Activated B cell treated with CpG ODN at 0.5 μM for 24 hours (primary cell): Measurements from ENCODE around the gene FEV. TPM values are rescaled to one million over a fixed set of nuclear protein-coding genes. Genes with fewer than 3 reads are reported as not detected.
"Not testable (repeated sequence)": the region's sequence is repeated elsewhere in the genome, so short reads cannot be mapped to it uniquely, and the experiment has no call there.

ENCODE experiments used
- ATAC-seq: fragments of 200-7000 bp; cut with Tn5 transposase; one replicate; pipeline ENCODE4 v1.10.0; 2021; ENCODE audit warnings: low read depth, mild to moderate bottlenecking, moderate library complexity
- CTCF ChIA-PET: fragments of 350-600 bp; sonication (Branson Sonifier 250); formaldehyde crosslinking; loops from one replicate; lab custom pipeline; 2021; ENCODE audit warnings: antibody characterized with exemption; lab: Charles Lee
- POLR2A ChIA-PET: fragments of 350-600 bp; sonication (Branson Sonifier 250); formaldehyde crosslinking; loops from one replicate; lab custom pipeline; 2021; ENCODE audit warnings: antibody characterized with exemption; lab: Charles Lee
- DNase-seq: peaks from one replicate; pipeline ENCODE4 v3.0.0; 2022
- H3K27ac Mint-ChIP-seq: one replicate; pipeline ENCODE4 v1.8.0; 2020; ENCODE audit warnings: mixed read lengths
- H3K27me3 Mint-ChIP-seq: one replicate; pipeline ENCODE4 v1.8.0; 2021; ENCODE audit warnings: mixed read lengths
- H3K36me3 Mint-ChIP-seq: one replicate; pipeline ENCODE4 v1.8.0; 2021; ENCODE audit warnings: low read depth, mixed read lengths
- H3K4me1 Mint-ChIP-seq: one replicate; pipeline ENCODE4 v1.8.0; 2021; ENCODE audit warnings: mixed read lengths
- H3K4me3 Mint-ChIP-seq: one replicate; pipeline ENCODE4 v1.8.0; 2020; ENCODE audit warnings: mild to moderate bottlenecking, mixed read lengths
- H3K9me3 Mint-ChIP-seq: one replicate; pipeline ENCODE4 v1.8.0; 2020; ENCODE audit warnings: mixed read lengths
- CTCF ChIP-seq: fragments of 200-600 bp; IDR thresholded peaks from one replicate; pipeline ENCODE4 v1.8.0; 2022; ENCODE audit warnings: antibody characterized with exemption, mild to moderate bottlenecking
- intact Hi-C: fragments of 100-400 bp; cut with micrococcal nuclease; formaldehyde crosslinking; loops from one replicate; pipeline ENCODE4 v1.15.1; 2024
- total RNA-seq: library from RNA; stranded (reverse); gene quantifications from 2 replicates; pipeline ENCODE4 v1.2.3, GENCODE V29; 2022

The FEV gene
- total RNA-seq, 1 donor from 2014 or later: not detected

GRCh38 chr2:218952160-218952559, 32.8 kb downstream of the FEV start:
- TF ChIP-seq CTCF: no peak
- Mint-ChIP-seq H3K4me3 (no peak overlapping the region), H3K4me1 (no peaks in the 10 kb centered on the region), H3K9me3 (no peaks in the 10 kb centered on the region), H3K27me3 (peaks cover 37% of the 10 kb centered on the region), H3K27ac (no peak overlapping the region), H3K36me3 (no peaks in the 10 kb centered on the region)
- ATAC-seq (no peak), DNase-seq (no peak)
- ChIA-PET CTCF (interaction anchor here (1.1 to 1.3 kb wide), 2 partner anchors 44 to 76 kb away, joined by 3 read pairs; no protein-coding TSS in a partner anchor), POLR2A (no interaction called here)
- intact Hi-C loops: no loop called here

- H3K4me3 Mint-ChIP-seq: no peak overlapping the region
- POLR2A ChIA-PET: no interaction called here
- no peak for ATAC-seq
- DNase-seq: no peak
- peaks cover 43% of the 10 kb centered on the region for H3K27me3 Mint-ChIP-seq
- no peaks in the 10 kb centered on the region for H3K36me3 Mint-ChIP-seq
- CTCF ChIA-PET: no interaction called here
- no peak for TF ChIP-seq CTCF
- no peaks in the 10 kb centered on the region for H3K4me1 Mint-ChIP-seq
- H3K9me3 Mint-ChIP-seq: peaks cover under 1% of the 10 kb centered on the region
- intact Hi-C loops: no loop called here
- no peak overlapping the region for H3K27ac Mint-ChIP-seq
Observed at GRCh38 chr2:218946621-218947020, 38.4 kb downstream of the FEV start.

GRCh38 chr2:218944759-218945404, 40.1 kb downstream of the FEV start:
- intact Hi-C loops: no loop called here
- Mint-ChIP-seq H3K9me3 (peaks cover 6% of the 10 kb centered on the region), H3K27ac (no peak overlapping the region), H3K36me3 (no peaks in the 10 kb centered on the region), H3K27me3 (peaks cover 44% of the 10 kb centered on the region), H3K4me3 (no peak overlapping the region), H3K4me1 (no peaks in the 10 kb centered on the region)
- DNase-seq: no peak
- ChIA-PET POLR2A (no interaction called here), CTCF (no interaction called here)
- no peak for TF ChIP-seq CTCF
- no peak for ATAC-seq

GRCh38 chr2:218931751-218932150, 53.2 kb downstream of the FEV start:
- POLR2A ChIA-PET, H3K36me3 Mint-ChIP-seq, H3K9me3 Mint-ChIP-seq, H3K27ac Mint-ChIP-seq, CTCF ChIA-PET, ATAC-seq, DNase-seq, H3K4me1 Mint-ChIP-seq, H3K4me3 Mint-ChIP-seq, intact Hi-C loops: not testable (repeated sequence)
- H3K27me3 Mint-ChIP-seq: peaks cover 24% of the 10 kb centered on the region

Other genes with a start within 250 kb of the FEV start
- gene CYP27A1, start 203.0 kb downstream of the FEV start, total RNA-seq: 0.49 and 0.55 TPM in 2 replicates
- gene PRKAG3, start 153.4 kb downstream of the FEV start, total RNA-seq: not detected in 2 replicates
- 0.83 and 0.89 TPM in 2 replicates for gene WNT6, start 125.4 kb downstream of the FEV start, total RNA-seq
- 26.9 and 31.8 TPM in 2 replicates for gene WNT10A, start 104.3 kb downstream of the FEV start, total RNA-seq
- gene CDK5R2, start 25.5 kb downstream of the FEV start, total RNA-seq: 0.07 TPM in 1 of 2 replicates, not detected in the other
- not detected in 2 replicates for gene CRYBA2, start 8.2 kb upstream of the FEV start, total RNA-seq
- gene CFAP65, start 56.3 kb upstream of the FEV start, total RNA-seq: not detected in 2 replicates
- 0.10 TPM in 1 of 2 replicates, not detected in the other for gene IHH, start 75.7 kb upstream of the FEV start, total RNA-seq
- 19.1 and 25.0 TPM in 2 replicates for gene NHEJ1, start 175.6 kb upstream of the FEV start, total RNA-seq
- 4.5 and 4.9 TPM in 2 replicates for gene SLC23A3, start 184.8 kb upstream of the FEV start, total RNA-seq
- 144 and 147 TPM in 2 replicates for gene CNPPD1, start 191.7 kb upstream of the FEV start, total RNA-seq
- 60.5 and 78.6 TPM in 2 replicates for gene RETREG2, start 193.1 kb upstream of the FEV start, total RNA-seq
- 39.9 and 47.2 TPM in 2 replicates for gene ZFAND2B, start 221.6 kb upstream of the FEV start, total RNA-seq
- 12.1 and 16.6 TPM in 2 replicates for gene ABCB6, start 233.8 kb upstream of the FEV start, total RNA-seq
- gene ATG9A, start 244.5 kb upstream of the FEV start, total RNA-seq: 28.3 and 38.3 TPM in 2 replicates
- gene ANKZF1, start 244.6 kb upstream of the FEV start, total RNA-seq: 96.0 and 105 TPM in 2 replicates